GM19193 (cell line): Measurements from ENCODE around the gene RAB8B.

ENCODE experiments used
- POLR2A ChIP-seq: IDR thresholded peaks from 4 replicates; pipeline ENCODE4 v1.6.1; 2011; ENCODE audit not compliant: insufficient read depth, insufficient read length; ENCODE audit errors: extremely low read depth

The RAB8B gene

DNA sequence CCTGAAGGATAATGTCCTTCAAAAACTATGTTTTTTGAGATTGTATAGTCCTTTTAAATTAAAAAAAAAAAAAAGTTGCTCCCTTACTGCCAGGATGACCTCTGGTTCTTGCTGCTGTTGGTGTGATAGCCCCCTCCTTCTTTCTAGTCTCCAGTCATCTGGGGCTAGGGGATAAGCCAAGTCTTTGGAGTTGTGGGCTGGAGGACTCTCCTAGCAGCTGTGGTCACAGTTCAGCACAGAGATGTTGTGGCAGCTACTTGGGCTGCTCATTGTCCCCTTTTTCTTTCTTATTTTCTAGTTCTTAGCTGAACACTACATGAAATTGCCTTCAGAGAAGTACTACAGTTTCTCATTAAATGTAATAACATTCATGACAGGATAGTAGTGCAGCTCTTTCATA, 48.8 kb downstream of the RAB8B start:
- TF ChIP-seq POLR2A = no peak

DNA sequence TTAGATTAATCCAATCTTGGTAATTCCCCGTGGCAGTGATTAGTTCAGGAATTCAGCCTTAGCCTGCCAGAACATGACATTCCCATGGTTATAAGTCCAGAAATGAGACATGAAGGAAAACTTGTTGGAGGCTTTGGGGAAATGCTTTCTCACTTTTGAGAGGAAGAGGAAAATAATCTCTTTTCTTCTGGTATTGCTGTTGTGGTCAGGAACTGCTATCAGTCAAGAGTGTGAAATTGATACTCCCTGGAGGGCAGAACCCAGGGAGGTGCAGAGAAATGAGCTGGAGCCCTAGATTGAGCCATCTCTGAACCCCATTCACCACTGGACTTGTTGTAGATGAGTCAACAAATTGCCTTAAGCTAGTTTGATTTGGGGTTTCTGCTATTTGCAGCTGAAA, 49.4 kb downstream of the RAB8B start:
- no peak for TF ChIP-seq POLR2A

DNA sequence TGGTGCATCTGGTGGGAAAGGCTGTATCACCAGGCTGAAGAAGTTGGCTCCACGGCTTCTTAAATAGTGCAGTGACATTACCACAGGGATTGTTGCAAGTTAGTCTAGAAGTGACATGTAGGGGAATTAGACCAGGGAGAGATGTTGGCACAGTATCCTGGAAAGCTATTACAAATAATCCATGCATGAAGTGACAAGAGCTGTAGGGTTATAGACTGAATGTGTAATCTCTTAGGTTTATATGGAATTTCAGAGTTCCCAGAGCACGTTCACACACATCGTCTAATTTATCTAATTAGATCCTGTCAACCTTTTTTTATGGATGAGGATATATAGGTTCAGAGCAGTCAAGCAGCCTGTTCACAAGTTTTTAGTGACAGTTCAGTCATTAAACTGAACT, 50.7 kb downstream of the RAB8B start:
- TF ChIP-seq POLR2A = no peak

DNA sequence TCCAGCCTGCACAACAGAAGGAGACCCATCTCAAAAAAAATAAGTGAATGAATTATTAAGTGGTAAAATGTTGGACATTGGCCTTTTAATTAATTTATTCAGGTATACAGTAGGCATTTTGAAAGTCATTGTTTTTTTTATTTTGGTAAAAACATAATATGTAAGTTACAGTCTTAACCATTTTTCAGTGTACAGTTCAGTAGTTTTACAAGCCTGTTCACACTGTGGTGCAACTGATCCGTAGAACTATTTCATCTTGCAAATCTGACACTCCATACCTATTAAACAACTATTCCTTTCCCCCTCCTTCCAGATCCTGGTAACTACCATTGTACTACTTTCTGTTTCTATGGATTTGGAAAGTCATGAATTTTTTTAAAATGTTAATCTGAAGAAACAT, 51.9 kb downstream of the RAB8B start:
- TF ChIP-seq POLR2A = no peak

DNA sequence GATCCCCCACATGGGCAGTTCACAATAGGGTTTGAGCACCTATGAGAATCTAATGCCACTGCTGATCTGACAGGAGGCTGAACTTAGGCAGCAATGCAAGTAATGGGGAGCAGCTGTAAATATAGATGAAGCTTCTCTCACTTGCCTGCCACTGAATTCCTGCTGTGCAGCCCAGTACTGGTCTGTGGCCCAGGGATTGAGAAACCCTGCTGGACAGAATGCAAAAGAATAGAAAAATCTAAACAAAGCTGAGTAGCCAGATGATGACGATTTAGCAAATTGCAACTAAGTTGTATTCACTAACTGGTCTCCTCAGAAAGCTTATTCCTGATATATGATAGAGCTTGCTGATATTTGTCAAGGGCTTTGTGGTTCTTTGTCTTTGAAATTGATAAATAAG, 53.7 kb downstream of the RAB8B start:
- TF ChIP-seq POLR2A = no peak

DNA sequence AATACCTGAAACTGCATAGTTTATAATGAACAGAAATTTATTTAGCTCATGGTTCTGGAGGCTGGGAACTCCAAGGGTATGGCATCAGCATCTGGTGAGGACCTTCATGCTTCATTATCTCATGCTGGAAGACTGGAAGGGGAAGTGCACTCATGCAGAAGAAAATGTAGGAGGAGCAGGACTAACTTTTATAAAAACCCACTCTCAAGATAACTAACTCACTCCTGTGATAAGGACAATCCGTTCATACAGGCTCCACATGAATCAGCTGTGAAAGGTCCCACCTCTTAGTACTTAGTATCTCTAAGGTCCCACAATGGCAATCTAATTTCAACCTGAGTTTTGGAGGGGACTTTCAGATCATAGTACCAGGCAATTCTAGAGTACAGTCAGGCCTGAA, 54.4 kb downstream of the RAB8B start:
- no peak for TF ChIP-seq POLR2A

DNA sequence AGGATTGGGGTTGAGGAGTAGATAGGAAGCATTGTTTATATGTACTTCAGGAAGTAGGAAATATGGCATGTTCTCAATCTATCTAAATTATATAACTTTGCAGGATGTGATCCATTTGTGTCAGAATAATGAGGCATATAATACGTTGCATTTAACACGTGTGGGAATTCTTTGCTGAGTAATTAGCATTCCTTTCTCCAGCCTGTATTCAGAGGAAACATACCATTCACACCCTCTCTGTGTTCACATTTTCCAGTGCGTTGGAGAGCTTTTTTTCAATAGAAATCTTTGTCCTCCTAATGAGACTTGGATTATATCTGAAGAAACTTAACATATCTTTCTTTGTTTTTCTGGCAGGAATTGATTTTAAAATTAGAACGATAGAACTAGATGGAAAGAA, 55.0 kb downstream of the RAB8B start:
- TF ChIP-seq POLR2A = no peak

DNA sequence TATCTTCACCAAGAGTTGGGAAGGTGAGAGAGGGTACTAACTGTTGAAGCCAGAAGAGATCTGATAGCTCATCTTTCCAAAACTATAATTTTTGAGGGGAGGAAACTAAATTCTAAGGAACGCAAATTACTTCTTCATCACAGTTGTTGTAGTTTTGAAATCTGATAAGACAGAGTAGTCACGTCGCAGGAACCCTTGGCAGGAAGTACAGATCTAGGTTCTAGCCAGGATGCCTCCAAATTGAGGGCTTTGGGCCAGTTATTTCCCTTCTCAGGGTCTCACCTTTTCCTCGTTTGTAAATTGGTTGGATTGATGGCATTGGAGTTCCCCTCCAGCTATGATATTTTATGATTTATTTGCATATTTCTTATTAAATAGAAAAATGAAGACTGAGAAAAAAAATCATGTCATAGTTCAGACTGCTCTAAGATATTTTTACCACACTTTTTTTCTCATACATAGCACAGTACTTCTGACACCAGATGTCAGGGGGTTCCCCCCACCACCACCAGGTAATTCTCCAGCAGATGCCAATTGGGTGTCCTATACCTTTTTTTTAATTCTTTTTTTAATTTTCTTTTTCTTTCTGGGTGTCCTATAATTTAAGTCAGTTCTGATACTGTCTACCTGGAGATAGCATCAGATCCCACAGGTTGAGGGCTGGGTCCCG, 55.7 kb downstream of the RAB8B start:
- no peak for TF ChIP-seq POLR2A

DNA sequence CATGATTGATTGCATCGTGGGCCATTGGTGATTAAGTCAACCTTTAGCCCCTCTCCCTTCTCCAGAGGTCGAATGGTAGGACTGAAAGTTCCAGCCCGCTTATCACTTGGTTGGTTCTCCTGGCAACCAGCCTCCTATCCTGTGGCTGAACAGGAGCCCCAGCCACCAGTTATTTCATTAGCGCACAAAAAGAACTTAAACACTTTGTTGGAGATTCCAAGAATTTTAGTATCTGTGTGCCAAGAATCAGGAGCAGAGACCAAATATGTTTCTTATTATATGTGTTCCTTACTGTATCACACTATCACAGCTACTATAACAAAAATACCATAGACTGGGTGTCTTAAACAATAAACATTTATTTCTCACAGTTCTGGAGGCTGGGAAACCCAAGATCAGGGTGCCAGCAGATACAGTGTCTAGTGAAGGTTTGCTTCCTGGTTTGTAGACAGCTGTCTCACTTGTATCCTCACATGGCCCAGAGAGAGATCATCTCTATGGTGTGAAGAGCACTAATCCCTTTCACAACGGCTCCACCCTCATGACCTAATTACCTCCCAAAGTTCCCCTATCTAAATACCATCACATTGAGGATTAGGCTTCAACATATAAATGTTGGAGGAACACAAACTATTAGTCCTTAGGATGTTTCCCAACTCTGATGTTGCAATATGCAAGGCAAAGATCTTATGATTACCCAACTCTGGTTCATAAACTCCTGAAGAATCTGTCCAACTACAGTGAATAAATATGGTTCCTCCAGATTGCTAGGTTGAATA, 57.5 kb downstream of the RAB8B start:
- TF ChIP-seq POLR2A = no peak

DNA sequence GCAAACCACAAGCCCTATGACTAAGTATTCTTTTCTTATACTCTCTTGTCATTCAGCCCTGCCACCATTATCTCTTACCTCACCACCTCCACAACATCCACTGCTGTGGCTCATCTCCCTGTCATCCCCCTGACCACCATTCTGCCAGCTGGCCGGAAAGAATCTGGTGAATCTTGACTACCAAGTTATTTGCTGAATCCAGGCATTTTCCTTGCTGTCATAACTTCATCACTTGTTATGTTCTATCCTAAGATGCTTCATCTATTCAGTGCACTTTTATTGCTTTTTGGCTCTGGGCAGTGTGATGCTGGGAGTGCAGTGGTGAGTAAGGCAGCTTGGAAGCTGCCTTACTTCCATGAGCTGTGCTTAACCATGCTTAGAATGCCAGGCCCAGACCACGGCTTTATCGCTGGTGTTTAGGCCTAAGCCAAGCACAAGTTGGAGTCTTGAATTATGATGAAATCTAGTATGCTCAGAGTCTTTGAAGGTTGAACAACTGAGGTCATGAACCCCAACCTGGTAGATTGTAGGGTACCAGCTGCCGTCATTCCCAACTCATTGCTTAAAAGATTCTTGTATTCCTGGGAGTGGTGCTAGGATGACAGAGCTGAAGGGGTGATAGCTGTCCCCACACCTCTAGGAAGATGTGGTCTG, 61.0 kb downstream of the RAB8B start:
- TF ChIP-seq POLR2A = no peak

DNA sequence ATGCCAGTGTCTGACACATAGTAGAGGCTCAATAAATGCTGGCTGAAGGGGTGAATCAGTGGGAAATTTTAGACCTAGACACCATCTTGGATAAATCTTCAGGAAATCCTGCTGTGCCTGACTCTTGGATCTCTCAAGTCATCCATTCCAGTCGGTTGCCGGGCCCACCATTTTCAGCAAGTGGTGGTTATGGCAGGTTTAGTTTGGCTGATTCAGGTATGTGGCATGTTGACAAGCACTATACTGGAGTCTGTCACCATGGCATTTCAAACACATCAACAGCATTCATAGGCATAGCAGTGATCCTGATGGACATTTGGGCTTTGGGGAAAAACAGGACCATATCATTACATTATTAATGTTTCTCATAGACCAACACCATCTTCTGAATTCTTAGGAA, 62.3 kb downstream of the RAB8B start:
- TF ChIP-seq POLR2A = no peak

DNA sequence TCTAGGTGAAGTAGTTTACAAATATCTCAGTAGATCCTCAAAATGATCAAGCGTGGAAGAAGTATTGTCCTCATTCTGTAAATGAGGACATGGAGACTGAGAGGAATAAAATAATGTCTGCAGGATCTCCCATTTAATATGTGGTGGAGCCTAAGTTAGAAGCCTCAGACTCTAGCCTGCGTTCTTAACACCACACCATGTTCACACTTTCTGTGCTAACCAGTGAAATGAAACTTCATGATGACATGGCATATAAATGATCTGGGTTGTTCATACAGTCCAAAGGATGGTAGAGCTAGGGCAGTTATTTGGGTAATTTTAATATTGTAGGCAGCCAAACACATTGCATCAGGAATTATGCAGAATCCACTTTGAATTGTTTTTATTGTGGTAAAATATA, 62.9 kb downstream of the RAB8B start:
- no peak for TF ChIP-seq POLR2A

DNA sequence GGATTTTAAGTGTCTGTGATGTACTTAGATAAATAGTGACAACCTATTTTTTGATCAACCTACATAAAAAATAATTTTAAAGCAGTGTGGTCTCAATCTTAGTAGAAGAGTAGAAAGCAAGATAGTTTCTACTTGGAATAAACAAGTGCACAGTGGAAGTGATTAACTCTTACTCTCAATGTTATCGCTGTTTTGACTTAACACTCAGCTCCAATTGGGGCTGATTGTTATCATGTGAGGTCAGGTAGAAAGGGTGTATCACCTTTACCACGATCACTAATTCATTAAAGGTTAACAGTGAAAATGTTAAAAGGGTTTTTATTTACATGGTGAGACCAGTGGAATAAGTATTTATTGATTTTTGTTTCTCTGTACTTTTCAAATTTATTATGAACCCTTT, 65.6 kb downstream of the RAB8B start:
- no peak for TF ChIP-seq POLR2A

DNA sequence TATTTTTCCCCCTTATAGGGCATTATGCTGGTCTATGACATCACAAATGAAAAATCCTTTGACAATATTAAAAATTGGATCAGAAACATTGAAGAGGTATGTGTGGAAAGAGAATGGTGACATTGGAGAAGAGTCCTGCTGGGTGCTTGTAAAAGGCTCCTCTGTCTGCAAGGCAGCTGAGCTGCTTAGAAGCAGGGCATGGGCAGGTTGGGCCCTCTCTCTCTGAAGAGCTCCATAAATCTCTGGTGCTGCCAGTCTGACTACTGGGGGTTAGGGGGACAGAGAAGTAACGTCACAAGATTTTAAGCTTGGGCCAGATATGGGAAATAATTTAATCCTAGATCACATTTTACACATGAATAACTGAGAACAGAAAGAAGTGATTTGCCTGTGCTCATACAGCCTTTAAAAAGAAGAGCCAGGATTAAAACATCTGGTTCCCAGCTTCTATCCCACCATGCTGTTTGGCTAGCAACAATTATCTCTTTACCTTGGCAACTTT, 66.1 kb downstream of the RAB8B start:
- no peak for TF ChIP-seq POLR2A

DNA sequence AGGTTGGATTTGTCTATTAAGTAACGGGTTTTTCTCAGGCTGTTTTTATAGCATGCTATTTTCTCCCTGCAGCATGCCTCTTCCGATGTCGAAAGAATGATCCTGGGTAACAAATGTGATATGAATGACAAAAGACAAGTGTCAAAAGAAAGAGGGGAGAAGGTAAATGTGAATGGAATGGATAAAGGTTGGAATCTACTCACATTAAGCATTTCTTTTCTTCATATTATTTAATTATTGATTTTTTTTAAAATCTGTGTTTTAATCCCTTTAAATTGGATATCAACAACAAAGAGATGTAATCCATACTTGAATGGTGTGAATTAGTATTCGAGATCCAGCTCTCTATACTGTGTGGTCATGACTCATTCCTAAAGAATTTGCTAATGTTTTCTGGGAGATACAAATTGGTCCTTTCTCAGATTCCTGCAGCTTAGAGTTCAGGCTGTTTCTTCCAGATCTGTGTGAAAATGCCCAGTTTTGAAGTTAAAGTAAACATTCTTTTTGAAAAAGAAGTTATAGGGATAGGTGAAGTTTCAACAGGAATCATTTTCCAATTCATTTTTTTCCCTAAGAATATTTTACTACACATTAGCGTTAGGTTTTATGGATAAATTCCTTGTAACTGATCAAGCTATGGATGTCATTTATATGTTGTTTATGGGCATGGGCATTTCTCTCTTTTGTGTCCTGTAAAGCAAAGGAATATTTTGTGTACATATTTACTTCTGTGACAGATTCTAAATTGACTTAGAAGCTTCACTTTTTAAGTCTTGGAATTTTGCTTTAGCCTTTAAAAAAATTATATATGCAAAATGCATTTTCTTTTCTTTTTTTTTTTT, 67.2 kb downstream of the RAB8B start:
- no peak for TF ChIP-seq POLR2A

DNA sequence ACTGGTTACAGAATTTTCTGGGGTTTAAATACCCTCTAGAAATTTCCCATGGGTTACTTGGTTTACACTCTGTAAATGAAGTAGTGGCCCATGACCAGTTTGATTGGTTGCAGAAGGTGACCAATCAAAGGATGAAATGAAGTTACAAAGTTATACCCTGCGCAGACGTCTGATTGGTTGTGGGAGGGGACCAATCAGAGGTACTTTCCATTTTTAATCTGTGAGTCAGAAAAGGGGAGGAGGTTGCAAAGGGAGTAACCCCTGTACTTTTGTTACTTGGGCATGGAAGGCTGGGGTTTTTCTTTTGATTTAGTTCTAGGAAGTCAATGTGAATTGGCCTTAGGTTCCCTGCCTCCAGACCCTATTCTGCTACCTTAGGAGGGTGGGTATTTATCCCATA, 69.3 kb downstream of the RAB8B start:
- TF ChIP-seq POLR2A = no peak

DNA sequence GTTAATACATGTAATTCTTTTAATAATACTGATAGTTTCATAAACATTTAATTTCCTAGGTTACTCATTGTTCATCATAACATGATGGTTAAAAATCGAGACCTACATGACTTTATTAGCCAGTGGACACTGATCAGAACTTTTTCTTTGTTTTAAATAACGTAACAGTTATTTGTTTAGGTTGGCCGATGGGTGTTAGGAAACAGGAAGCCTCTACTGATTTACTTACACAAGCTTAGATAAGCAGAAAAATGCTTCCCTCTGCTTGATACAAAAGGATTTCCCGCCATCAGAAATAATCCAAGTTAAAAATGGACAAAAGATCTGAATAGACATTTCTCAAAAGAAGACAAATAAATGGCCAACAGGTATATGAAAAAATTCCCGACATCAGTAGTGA, 71.4 kb downstream of the RAB8B start:
- TF ChIP-seq POLR2A = no peak
